Measurements from ENCODE around the gene DYNC1H1. TPM values are rescaled to one million over a fixed set of nuclear protein-coding genes. Genes with fewer than 3 reads are reported as not detected.

The DYNC1H1 gene
- total RNA-seq, 1 experiment from 2014 or later, result 438 TPM

- TF ChIP-seq AFF4 (CRISPR knock-in tag; IDR thresholded peaks at IDR 0.05; ENCODE audit: borderline replicate concordance) (no peak), MYBL2 (CRISPR knock-in tag; IDR thresholded peaks at IDR 0.05) (no peak), GRHL2 (CRISPR knock-in tag; IDR thresholded peaks at IDR 0.05; ENCODE audit: insufficient replicate concordance, severe bottlenecking) (no peak), ERG (CRISPR knock-in tag; IDR thresholded peaks at IDR 0.05) (no peak), EMX1 (CRISPR knock-in tag; IDR thresholded peaks at IDR 0.05) (no peak), ARID4B (CRISPR knock-in tag; IDR thresholded peaks at IDR 0.05; ENCODE audit: borderline replicate concordance) (no peak), ZNF263 (CRISPR knock-in tag; IDR thresholded peaks at IDR 0.05; ENCODE audit: low read depth) (no peak), ETV6 (CRISPR knock-in tag; IDR thresholded peaks at IDR 0.05) (no peak), ZBTB43 (CRISPR knock-in tag; IDR thresholded peaks at IDR 0.05) (no peak), NR1H2 (CRISPR knock-in tag; IDR thresholded peaks at IDR 0.05) (no peak), USF2 (CRISPR knock-in tag; IDR thresholded peaks at IDR 0.05) (no peak)
Observed at GRCh38 chr14:102029956-102030355, 65.6 kb downstream of the DYNC1H1 start (continued).

- DNase-seq (ENCODE audit: low spot score) (no peak), ATAC-seq (no peak)
- Mint-ChIP-seq H3K27ac (no peak overlapping the region), H3K4me1 (no peaks in the 10 kb centered on the region), H3K36me3 (peaks cover 81% of the 10 kb centered on the region), H3K27me3 (ENCODE audit: low read depth) (no peaks in the 10 kb centered on the region), H3K9me3 (no peaks in the 10 kb centered on the region), H3K4me3 (no peak overlapping the region)
- ChIA-PET CTCF (interaction anchor here (0.6 to 1.7 kb wide), 2 partner anchors 281 to 569 kb away, joined by 3 to 4 read pairs; no protein-coding TSS in a partner anchor), POLR2A (no interaction called here)
- no peak for TF ChIP-seq ZNF138 (CRISPR knock-in tag; conservative IDR thresholded peaks at IDR 0.05)
Observed at GRCh38 chr14:102033241-102033640, 68.9 kb downstream of the DYNC1H1 start.
